ENCODE measurements around the gene FAM228A.

The FAM228A gene

DNA sequence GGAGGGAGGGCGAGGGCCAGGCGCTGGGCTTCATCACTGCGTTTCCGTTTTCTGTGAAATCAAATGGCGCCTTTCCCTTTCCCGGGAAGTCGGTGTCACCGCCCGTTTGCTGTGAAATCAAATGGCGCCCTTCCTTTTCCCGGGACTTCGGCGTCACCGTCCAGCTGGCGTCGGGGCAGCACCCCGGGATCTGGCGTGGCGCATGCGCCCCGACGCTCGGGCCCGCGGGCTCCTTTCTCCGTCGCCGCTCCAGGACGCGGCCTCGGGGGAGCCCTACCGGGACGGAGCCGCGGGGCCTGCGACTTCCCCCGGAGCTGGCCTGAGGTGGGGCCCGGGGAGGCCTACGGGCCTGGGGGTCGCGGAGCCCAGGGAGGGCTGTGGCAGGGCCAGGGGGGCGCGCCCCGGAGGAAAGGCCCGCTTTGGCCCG is at the start of gene FAM228A:
FAM228A (plus strand) TSS at position 203 of the 427 bp plus-strand sequence. CDS start 428 bp downstream, outside the sequence.
- TF ChIP-seq, protein P1, sequence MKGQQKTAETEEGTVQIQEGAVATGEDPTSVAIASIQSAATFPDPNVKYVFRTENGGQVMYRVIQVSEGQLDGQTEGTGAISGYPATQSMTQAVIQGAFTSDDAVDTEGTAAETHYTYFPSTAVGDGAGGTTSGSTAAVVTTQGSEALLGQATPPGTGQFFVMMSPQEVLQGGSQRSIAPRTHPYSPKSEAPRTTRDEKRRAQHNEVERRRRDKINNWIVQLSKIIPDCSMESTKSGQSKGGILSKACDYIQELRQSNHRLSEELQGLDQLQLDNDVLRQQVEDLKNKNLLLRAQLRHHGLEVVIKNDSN (IDR thresholded peaks at IDR 0.05) = no peak
- no peak for TF ChIP-seq TAF1 (IDR thresholded peaks at IDR 0.05; ENCODE audit: low read depth)
- TF ChIP-seq TEAD4 (IDR thresholded peaks at IDR 0.05) = no peak
- TF ChIP-seq TCF12 (IDR thresholded peaks at IDR 0.05; ENCODE audit: low read depth) = no peak
- no peak for TF ChIP-seq EGR1 (IDR thresholded peaks at IDR 0.05)
- TF ChIP-seq FOXM1 (IDR thresholded peaks at IDR 0.05; ENCODE audit: borderline replicate concordance, low read depth) = no peak
- TF ChIP-seq ZBTB7A (IDR thresholded peaks at IDR 0.05; ENCODE audit: low read depth) = no peak

DNA sequence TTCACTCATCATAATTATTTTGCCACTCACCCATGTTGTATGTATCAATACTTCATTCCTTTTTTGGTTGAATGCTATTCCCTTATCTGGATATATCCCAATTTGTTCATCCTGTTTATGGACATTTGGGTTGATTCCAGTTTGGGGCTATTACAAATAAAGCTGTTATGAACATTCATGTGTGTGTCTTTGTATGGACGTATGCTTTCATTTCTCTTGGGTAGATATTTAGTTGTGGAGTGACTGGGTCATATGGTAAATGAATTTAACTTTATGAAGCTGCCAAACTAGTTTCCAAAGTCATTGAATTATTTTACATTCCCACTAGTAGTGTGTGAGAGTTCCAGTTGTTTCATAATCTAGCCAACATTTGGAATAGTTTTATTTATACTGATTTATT is 48.9 kb upstream of the FAM228A start:
- TF ChIP-seq TCF12 (IDR thresholded peaks at IDR 0.05; ENCODE audit: low read depth) (no peak), NFIC (IDR thresholded peaks at IDR 0.05) (no peak), CREB1 (IDR thresholded peaks at IDR 0.05; ENCODE audit: low read depth) (no peak)
- TF ChIP-seq, protein P2, sequence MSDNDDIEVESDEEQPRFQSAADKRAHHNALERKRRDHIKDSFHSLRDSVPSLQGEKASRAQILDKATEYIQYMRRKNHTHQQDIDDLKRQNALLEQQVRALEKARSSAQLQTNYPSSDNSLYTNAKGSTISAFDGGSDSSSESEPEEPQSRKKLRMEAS (IDR thresholded peaks at IDR 0.05) = no peak

DNA sequence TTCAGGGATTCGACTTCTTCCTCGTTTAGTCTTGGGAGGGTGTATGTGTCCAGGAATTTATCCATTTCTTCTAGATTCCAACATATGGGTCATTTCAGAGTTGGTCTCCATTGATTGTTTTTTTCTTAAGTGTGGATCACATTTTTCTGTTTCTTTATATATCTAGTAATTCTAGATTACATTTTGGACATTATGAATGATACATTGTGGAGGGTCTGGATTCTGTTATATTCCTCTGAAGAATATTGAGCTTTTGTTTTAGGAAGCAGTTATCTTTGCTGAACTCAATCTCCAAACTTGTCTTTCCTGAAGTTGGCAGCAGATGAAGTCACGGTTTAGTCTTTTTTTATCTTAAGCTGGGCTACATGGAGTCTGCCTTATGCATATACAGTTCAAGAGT is 42.3 kb upstream of the FAM228A start:
- no peak for TF ChIP-seq CEBPB (IDR thresholded peaks at IDR 0.05)
- TF ChIP-seq, protein P2 (IDR thresholded peaks at IDR 0.05) = no peak
- TF ChIP-seq ZBTB7A (IDR thresholded peaks at IDR 0.05; ENCODE audit: low read depth) = no peak
- TF ChIP-seq TEAD4 (IDR thresholded peaks at IDR 0.05) = no peak
- TF ChIP-seq EP300 (IDR thresholded peaks at IDR 0.05; ENCODE audit: borderline replicate concordance) = no peak
- no peak for TF ChIP-seq TCF12 (IDR thresholded peaks at IDR 0.05; ENCODE audit: low read depth)
- TF ChIP-seq, protein P3, sequence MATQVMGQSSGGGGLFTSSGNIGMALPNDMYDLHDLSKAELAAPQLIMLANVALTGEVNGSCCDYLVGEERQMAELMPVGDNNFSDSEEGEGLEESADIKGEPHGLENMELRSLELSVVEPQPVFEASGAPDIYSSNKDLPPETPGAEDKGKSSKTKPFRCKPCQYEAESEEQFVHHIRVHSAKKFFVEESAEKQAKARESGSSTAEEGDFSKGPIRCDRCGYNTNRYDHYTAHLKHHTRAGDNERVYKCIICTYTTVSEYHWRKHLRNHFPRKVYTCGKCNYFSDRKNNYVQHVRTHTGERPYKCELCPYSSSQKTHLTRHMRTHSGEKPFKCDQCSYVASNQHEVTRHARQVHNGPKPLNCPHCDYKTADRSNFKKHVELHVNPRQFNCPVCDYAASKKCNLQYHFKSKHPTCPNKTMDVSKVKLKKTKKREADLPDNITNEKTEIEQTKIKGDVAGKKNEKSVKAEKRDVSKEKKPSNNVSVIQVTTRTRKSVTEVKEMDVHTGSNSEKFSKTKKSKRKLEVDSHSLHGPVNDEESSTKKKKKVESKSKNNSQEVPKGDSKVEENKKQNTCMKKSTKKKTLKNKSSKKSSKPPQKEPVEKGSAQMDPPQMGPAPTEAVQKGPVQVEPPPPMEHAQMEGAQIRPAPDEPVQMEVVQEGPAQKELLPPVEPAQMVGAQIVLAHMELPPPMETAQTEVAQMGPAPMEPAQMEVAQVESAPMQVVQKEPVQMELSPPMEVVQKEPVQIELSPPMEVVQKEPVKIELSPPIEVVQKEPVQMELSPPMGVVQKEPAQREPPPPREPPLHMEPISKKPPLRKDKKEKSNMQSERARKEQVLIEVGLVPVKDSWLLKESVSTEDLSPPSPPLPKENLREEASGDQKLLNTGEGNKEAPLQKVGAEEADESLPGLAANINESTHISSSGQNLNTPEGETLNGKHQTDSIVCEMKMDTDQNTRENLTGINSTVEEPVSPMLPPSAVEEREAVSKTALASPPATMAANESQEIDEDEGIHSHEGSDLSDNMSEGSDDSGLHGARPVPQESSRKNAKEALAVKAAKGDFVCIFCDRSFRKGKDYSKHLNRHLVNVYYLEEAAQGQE (IDR thresholded peaks at IDR 0.05; ENCODE audit: low read depth) = no peak
- TF ChIP-seq, protein P1 (IDR thresholded peaks at IDR 0.05) = no peak
- no peak for TF ChIP-seq YY1 (IDR thresholded peaks at IDR 0.05; ENCODE audit: low read depth)
- no peak for TF ChIP-seq NFIC (IDR thresholded peaks at IDR 0.05)
- TF ChIP-seq FOXM1 (IDR thresholded peaks at IDR 0.05; ENCODE audit: borderline replicate concordance, low read depth) = no peak
- TF ChIP-seq TAF1 (IDR thresholded peaks at IDR 0.05; ENCODE audit: low read depth) = no peak

DNA sequence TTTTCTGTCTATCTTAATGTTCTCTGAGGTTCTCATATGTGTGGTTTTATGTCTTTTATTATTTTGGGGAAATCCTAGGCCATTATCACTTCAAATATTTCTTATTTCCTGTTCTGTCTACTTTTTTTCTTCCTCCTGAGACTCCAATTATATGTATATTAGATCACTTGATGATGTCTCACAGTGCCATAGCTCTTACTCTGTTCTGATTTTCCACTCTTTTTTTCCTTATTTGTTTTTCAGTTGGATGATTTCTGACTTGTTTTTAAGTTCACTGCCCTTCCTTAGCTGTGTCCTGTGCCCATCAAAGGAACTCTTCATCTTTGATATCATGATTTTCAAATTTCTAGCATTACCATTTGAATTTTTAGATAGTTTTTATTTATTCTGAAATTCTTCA is 27.5 kb upstream of the FAM228A start:
- TF ChIP-seq EGR1 (IDR thresholded peaks at IDR 0.05) (no peak), EP300 (IDR thresholded peaks at IDR 0.05; ENCODE audit: borderline replicate concordance) (no peak), CREB1 (IDR thresholded peaks at IDR 0.05; ENCODE audit: low read depth) (no peak), TEAD4 (IDR thresholded peaks at IDR 0.05) (no peak), TCF12 (IDR thresholded peaks at IDR 0.05; ENCODE audit: low read depth) (no peak), CEBPB (IDR thresholded peaks at IDR 0.05) (no peak), RAD21 (IDR thresholded peaks at IDR 0.05; ENCODE audit: low read depth) (no peak), FOXM1 (IDR thresholded peaks at IDR 0.05; ENCODE audit: borderline replicate concordance, low read depth) (no peak), YY1 (IDR thresholded peaks at IDR 0.05; ENCODE audit: low read depth) (no peak), NFIC (IDR thresholded peaks at IDR 0.05) (no peak), TAF1 (IDR thresholded peaks at IDR 0.05; ENCODE audit: low read depth) (no peak), ZBTB7A (IDR thresholded peaks at IDR 0.05; ENCODE audit: low read depth) (no peak)
- TF ChIP-seq, protein P3 (IDR thresholded peaks at IDR 0.05; ENCODE audit: low read depth) = no peak
- TF ChIP-seq, protein P2 (IDR thresholded peaks at IDR 0.05) = no peak
- TF ChIP-seq, protein P1 (IDR thresholded peaks at IDR 0.05) = no peak

DNA sequence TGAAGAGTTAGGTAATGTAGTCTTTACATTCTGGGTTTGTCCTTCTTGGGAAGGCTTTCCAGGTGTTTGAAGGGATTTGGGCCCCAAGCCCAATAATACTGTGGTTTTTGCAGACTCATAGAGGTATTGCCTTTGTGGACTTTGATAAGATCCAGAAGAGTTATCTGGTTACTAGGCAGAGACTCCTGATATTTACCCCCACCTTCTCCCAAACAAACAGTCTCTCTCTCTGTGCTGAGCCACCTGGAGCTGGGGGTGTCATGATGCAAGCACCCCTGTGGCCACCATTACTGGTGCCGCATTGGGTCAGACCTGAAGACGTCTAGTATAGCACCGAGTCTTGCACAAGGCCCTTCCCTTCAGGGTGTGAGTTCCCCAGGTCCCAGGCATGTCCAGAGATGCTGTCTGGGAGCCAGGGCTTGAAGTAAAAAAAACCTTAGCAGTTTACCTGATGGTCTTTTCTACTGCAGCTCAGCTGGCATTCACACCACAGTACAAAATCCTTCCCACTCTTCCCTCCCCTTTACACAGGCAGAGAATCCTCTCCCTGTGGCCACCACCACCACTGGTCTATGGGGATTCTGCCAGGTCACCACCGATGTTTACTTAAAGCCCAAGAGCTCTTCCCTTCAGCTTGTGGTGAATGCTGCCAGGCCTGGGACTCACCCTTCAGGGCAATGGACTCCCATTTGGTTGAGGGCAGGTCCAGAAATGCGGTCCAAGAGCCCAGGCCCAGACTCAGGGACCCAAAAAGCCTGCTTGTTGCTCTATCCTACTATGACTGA is 22.2 kb upstream of the FAM228A start:
- no peak for TF ChIP-seq ZBTB7A (IDR thresholded peaks at IDR 0.05; ENCODE audit: low read depth)
- TF ChIP-seq, protein P3 (IDR thresholded peaks at IDR 0.05; ENCODE audit: low read depth) = no peak
- TF ChIP-seq YY1 (IDR thresholded peaks at IDR 0.05; ENCODE audit: low read depth) = no peak
- no peak for TF ChIP-seq NFIC (IDR thresholded peaks at IDR 0.05)
- no peak for TF ChIP-seq CREB1 (IDR thresholded peaks at IDR 0.05; ENCODE audit: low read depth)
- no peak for TF ChIP-seq RAD21 (IDR thresholded peaks at IDR 0.05; ENCODE audit: low read depth)
- no peak for TF ChIP-seq FOXM1 (IDR thresholded peaks at IDR 0.05; ENCODE audit: borderline replicate concordance, low read depth)
- no peak for TF ChIP-seq EP300 (IDR thresholded peaks at IDR 0.05; ENCODE audit: borderline replicate concordance)
- TF ChIP-seq CEBPB (IDR thresholded peaks at IDR 0.05) = no peak
- no peak for TF ChIP-seq TAF1 (IDR thresholded peaks at IDR 0.05; ENCODE audit: low read depth)
- no peak for TF ChIP-seq TCF12 (IDR thresholded peaks at IDR 0.05; ENCODE audit: low read depth)
- no peak for TF ChIP-seq EGR1 (IDR thresholded peaks at IDR 0.05)
- TF ChIP-seq, protein P1 (IDR thresholded peaks at IDR 0.05) = no peak
- no peak for TF ChIP-seq TEAD4 (IDR thresholded peaks at IDR 0.05)
- TF ChIP-seq, protein P2 (IDR thresholded peaks at IDR 0.05) = no peak

All from Ishikawa (cell line).